H7 (cell line): ENCODE measurements around the gene CYB5R2. TPM values are rescaled to one million over a fixed set of nuclear protein-coding genes. Genes with fewer than 3 reads are reported as not detected.

Experiments used
- DNase-seq: peaks from one replicate; pipeline ENCODE4 v3.0.0; 2012
- H3K27me3 ChIP-seq: 2 replicates; pipeline ENCODE4 v1.6.0; 2011; ENCODE audit warnings: mild to moderate bottlenecking, low read length; ENCODE audit not compliant: control insufficient read depth, insufficient read depth
- H3K36me3 ChIP-seq: replicated peaks from 2 replicates; pipeline ENCODE4 v1.5.1; 2011; ENCODE audit warnings: low read length; ENCODE audit not compliant: control insufficient read depth, insufficient read depth
- H3K4me3 ChIP-seq: 2 replicates; pipeline ENCODE4 v1.5.1; 2011; ENCODE audit warnings: low read depth, mild to moderate bottlenecking, control low read depth, low read length, moderate library complexity; ENCODE audit not compliant: insufficient read depth
- total RNA-seq: library from RNA; depleted of rRNA; stranded (reverse); fragments of >200 nt; shearing (Covaris generic); gene quantifications from 2 replicates; pipeline ENCODE4 v1.2.3, GENCODE V29; 2014

Gene CYB5R2
- total RNA-seq, 1 experiment from 2014 or later: 63.2 TPM

DNA sequence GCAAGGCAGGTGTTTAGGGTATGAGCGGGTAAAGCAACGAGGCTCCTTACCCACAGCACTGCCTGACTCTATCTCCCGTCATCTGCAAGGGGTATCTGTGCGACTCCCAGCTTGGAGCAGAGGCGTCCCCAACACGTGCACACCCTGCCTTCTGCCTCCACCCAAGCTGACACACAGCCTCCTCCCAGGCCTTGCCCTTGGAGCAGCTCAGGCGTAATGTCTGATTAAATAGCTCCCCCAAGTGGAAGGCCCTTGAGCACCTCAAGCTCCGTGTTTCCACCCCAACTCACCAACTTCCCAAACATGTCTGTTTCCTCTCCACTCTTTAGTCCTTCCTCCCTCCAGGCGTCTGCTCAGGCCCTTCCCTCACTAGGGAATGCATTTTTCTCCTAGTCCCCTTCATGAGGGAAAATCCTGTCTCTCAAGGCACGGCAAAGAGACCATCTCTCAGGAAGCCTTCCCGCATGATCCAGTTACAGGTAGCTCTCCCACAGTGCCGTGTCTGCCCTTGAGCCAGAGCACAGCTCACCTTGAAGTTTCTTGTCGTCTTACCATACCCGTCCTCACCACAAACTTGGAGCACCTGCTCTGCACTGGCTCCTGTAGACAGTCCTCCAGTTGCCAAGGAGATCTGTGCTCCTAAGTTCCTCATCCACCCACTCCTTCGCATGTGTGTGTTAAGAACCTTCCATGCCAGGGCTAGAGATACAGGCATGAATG lies 15.8 kb downstream of the CYB5R2 start:
- no peaks in the 10 kb centered on the region for H3K27me3 ChIP-seq
- peaks cover 2% of the 10 kb centered on the region for H3K36me3 ChIP-seq
- no peak overlapping the region for H3K4me3 ChIP-seq
- peak; percentile 84 for DNase-seq

DNA sequence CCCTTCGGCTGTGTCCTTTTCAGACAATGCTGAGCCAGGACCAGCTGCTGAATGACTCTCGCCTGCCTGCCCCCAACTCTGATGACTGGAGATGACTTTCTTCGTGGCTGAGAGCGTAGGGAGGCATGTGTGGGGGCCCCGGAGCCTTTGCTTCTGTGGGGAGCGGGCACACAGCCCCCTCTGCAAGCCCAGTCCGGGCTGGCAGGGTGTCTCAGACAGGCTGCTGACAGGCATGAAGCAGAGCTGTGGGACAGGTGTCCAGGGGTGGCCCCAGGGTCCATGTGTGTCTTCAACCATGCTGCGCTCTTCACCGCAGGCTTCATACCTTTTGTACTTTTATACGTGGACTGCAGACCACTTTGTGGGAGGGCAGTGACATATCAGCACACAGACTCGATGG lies 16.6 kb downstream of the CYB5R2 start:
- no peak for DNase-seq
- peaks cover 2% of the 10 kb centered on the region for H3K36me3 ChIP-seq
- H3K4me3 ChIP-seq: no peak overlapping the region
- H3K27me3 ChIP-seq: no peaks in the 10 kb centered on the region

DNA sequence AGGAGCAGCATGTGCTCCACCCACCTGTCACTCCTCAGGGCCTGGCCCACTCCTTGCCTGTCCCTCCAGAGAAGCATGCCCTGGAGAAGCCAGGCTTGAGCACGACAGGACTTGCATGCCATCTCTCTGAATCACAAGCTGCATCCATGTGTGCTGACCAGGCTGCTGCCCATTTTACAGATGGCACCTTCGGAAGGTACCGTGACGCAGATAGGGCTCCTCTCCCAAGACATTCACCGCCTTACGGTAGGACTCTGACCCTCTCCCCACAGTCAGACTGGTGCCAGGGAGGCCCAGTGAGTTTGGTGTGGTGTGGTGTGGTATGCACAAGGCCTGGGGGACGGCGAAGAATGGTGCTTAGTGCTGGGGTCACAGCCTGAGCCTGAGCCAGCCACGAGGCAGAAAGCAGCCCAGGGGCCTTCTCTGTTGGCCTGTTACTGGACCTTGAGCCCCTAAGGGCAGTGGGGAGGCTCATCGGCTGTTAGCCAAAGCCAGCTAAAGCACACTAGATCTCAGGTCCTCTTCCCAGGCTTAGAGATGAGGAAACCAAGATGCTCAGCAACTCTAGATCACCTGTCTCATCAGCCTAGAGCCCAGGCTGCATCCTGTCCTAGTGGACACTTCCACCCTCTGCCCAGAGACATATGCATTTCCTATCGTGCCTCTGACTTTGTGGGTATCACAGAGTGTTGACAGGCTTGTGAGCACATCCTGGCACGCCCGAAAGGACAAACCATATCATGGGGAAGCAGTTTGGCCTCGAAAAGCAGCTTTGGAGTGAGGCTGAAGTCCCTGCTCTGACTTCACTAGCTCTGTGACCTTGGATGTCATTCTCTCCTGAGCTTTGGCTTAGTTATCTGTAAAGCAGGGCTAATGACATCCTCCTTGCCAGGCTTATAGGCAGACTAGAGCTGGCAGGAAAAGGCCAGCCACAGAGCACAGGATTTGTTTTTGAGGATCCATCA lies 17.8 kb downstream of the CYB5R2 start:
- Histone ChIP-seq H3K36me3 (peaks cover 2% of the 10 kb centered on the region), H3K27me3 (no peaks in the 10 kb centered on the region), H3K4me3 (no peak overlapping the region)
- no peak for DNase-seq

DNA sequence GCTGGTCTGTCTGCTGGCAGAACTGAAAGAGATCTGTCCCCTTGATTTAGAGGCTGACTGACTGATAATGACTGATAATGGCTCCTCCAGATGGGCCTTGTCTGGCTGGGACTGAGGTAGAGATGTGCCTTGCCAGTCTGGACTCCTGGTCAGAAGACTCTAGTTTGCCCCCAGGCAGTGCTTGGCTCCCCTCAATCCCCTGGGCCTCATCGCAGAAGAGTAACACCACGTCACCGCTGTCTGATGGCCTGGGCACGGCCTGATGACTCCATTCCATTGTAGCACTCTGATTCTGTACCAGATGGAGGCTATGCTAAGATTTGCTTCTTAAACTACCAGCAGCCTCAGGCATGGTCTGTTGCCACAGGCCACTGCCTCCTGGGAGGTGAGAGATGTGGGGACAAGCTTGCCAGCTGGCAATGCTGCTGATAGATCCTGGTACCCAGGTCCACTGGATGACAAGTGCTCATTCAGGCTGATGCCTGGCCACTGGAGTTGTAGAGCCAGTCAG lies 19.1 kb downstream of the CYB5R2 start:
- peak; percentile 3 for DNase-seq
- Histone ChIP-seq H3K36me3 (peaks cover 2% of the 10 kb centered on the region), H3K27me3 (no peaks in the 10 kb centered on the region), H3K4me3 (no peak overlapping the region)

DNA sequence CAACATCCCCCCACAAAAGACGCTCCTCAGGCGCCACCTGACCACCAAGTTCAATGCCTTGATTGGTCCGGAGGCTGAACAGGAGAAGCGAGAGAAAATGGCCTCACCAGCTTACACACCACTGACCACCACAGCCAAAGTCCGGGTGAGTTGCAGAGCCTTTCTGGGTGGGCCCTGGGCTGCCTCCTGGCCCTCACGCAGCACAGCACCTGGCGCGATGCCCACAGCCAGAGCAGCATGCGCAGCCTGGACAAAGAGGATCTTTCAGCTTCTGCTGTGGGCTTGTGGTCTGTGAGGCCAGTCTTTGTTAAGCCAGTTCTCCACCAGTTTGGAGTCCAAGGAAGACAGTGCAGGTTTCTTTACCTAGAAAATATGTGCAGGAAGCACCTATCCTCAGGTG lies 21.6 kb downstream of the CYB5R2 start:
- DNase-seq: no peak
- H3K36me3 ChIP-seq: no peaks in the 10 kb centered on the region; the same call in none of the 2 replicates

DNA sequence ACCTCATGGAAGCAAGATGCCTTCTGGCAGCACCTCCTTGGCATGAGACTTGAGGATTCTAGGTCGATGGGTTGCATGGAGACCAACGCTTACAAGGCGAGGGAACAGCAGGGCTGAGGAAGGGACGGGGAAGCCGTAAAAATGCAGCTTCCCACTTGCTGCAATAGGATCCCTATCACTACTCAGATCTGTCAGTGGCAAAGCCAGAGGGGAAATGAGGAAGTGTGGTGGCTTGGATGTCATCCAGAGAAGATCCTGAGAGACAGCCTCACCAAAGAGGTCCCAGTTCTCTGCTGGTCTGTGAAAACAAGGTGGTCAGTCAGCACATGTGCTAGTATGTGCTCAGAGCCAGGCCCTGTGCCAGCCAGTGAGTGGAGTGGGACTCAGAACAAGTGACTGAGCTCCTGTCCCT lies 22.2 kb downstream of the CYB5R2 start:
- H3K36me3 ChIP-seq: no peaks in the 10 kb centered on the region; the same call in none of the 2 replicates
- no peak overlapping the region for H3K4me3 ChIP-seq
- DNase-seq: peak; percentile 6
- H3K27me3 ChIP-seq: no peaks in the 10 kb centered on the region

More for the DNA sequence above, 21.6 kb downstream of the CYB5R2 start:
- Histone ChIP-seq H3K4me3 (no peak overlapping the region), H3K27me3 (no peaks in the 10 kb centered on the region)

DNA sequence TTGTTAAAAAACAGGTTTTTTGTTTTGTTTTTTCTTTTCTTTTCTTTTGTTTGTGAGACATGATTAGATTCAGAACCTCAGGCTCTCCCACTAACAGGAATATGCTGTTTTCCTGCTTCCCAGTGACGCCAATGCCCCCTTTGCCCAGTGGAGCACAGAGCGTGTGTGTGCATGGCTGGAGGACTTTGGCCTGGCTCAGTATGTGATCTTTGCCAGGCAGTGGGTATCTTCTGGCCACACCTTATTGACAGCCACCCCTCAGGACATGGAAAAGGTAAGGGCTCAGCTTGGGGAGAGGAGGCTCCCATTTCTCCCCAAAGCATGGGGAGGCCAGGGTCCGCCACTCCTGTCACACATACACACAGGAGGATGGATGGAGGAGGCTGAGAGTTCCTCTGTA lies 25.0 kb downstream of the CYB5R2 start:
- Histone ChIP-seq H3K27me3 (no peaks in the 10 kb centered on the region), H3K4me3 (no peak overlapping the region), H3K36me3 (no peaks in the 10 kb centered on the region; the same call in 1 of the 2 replicates)
- DNase-seq: no peak

DNA sequence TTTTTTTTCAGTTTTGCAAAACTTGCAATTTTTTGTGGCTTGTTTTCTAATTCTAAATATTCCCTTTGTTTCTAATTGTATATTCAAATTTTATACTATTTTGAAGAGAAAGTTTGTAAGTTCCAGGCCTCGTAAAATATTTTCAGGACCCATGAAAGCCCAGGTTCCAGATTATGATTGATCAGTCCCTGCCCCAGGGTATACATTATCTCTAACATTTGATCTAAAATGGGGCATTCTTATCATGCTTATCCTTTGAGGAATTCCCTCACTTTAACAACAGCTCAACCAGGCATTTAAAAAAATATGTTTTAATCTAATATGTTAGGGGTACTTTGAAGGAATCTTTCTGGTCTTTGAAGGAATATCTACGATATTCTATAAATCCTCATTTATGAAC lies 26.4 kb downstream of the CYB5R2 start:
- no peaks in the 10 kb centered on the region; the same call in 1 of the 2 replicates for H3K36me3 ChIP-seq
- DNase-seq: no peak
- H3K4me3 ChIP-seq: no peak overlapping the region
- H3K27me3 ChIP-seq: no peaks in the 10 kb centered on the region

DNA sequence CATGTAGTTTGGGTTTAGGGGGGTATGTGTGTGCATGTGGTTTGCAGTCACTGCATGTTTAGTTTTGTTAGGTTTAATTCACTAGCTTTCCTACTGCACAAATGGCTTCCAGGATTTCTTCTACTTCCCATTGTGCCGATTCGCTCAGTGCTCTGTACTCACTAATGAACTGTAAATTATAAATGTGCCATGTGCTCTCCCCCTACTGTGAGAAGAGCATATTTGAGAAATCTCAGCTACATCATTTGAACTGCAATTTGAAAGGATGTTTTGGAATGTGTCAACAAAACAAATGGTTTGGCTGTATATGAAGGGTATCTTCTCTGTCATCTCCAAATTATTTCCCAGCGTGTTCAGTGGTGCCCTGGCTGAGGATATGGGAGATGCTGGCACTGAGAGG lies 28.1 kb downstream of the CYB5R2 start:
- DNase-seq: no peak
- H3K36me3 ChIP-seq: no peaks in the 10 kb centered on the region; the same call in none of the 2 replicates
- H3K27me3 ChIP-seq: no peaks in the 10 kb centered on the region
- H3K4me3 ChIP-seq: no peak overlapping the region

DNA sequence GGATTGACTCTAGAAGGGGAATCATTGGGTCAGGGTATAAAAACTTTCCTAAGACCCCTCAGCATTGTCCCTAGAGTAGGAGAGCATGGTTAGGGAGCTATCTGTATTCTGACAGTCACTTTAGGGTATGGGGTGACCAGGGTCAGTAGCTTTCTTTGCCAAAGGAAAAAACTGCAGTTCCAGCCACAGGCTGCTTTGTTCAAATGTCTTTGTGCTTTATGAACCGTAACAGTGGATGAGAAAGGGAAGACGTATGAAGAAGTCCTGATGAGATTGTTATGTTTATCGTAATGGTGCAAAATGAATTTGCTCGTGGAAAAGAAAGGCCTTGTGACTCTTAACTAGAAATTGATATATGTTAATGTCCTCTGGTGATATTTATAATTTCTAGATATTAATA lies 30.0 kb downstream of the CYB5R2 start:
- H3K36me3 ChIP-seq: no peaks in the 10 kb centered on the region; the same call in none of the 2 replicates
- DNase-seq: no peak
- H3K27me3 ChIP-seq: no peaks in the 10 kb centered on the region
- no peak overlapping the region for H3K4me3 ChIP-seq

DNA sequence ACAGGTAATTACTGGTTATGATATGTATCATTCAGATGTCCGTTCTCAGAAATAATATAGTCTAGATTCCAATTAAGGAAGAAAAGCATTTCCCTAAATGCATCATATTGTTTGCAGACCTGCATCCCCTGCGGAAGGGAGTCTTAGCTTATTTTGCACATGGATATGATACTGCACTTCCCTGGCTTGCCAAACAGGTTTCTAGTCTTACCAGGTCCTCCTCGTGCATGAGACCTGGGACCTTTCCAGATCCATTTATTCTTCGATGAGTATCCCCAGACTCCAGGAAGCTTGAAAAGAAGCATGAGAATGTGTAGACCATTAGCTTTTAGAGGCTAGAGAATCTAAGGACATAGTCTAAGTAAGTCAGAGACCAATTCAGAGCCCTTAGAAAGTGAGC lies 30.6 kb downstream of the CYB5R2 start:
- no peak for DNase-seq
- Histone ChIP-seq H3K27me3 (no peaks in the 10 kb centered on the region), H3K36me3 (no peaks in the 10 kb centered on the region; the same call in 1 of the 2 replicates), H3K4me3 (no peak overlapping the region)

DNA sequence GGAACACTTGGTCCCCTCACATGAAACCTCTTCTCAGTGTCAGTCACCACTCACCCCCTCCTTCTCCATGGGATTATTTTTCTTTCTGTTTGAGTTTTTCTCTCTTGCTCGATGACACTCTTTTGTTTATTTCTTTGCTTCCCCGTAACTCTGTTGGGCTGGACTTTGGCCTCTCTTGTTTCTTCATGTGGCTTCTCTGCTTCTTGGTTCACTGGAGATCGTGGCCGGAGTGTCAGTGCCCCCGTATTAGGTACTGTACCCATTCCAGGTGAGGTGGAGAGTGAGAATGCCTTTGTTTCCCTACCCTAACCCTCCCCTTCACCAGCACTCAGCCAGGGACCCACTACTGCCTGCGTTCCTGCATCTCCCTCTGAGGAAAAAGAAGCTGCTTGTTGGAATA lies 32.5 kb downstream of the CYB5R2 start:
- DNase-seq: no peak
- Histone ChIP-seq H3K27me3 (no peaks in the 10 kb centered on the region), H3K4me3 (no peak overlapping the region), H3K36me3 (no peaks in the 10 kb centered on the region; the same call in 1 of the 2 replicates)

DNA sequence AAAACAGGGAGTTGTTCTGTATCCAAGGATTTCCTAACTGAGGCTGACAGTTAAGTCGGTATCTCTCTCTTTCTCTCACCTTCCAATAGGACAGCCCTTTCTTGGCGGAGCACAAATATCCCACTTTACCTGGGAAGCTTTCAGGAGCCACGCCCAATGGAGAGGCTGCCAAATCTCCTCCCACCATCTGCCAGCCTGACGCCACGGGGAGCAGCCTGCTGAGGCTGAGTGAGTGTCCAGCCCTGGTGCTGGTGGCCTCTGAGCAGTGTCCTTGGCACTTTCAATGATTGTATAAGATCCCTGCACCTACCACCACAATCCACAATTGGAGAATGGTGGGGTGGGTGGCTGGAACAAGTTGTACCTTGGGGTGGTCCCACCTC lies 33.7 kb downstream of the CYB5R2 start:
- DNase-seq: no peak
- H3K27me3 ChIP-seq: no peaks in the 10 kb centered on the region
- H3K36me3 ChIP-seq: no peaks in the 10 kb centered on the region; the same call in 1 of the 2 replicates
- no peak overlapping the region for H3K4me3 ChIP-seq

DNA sequence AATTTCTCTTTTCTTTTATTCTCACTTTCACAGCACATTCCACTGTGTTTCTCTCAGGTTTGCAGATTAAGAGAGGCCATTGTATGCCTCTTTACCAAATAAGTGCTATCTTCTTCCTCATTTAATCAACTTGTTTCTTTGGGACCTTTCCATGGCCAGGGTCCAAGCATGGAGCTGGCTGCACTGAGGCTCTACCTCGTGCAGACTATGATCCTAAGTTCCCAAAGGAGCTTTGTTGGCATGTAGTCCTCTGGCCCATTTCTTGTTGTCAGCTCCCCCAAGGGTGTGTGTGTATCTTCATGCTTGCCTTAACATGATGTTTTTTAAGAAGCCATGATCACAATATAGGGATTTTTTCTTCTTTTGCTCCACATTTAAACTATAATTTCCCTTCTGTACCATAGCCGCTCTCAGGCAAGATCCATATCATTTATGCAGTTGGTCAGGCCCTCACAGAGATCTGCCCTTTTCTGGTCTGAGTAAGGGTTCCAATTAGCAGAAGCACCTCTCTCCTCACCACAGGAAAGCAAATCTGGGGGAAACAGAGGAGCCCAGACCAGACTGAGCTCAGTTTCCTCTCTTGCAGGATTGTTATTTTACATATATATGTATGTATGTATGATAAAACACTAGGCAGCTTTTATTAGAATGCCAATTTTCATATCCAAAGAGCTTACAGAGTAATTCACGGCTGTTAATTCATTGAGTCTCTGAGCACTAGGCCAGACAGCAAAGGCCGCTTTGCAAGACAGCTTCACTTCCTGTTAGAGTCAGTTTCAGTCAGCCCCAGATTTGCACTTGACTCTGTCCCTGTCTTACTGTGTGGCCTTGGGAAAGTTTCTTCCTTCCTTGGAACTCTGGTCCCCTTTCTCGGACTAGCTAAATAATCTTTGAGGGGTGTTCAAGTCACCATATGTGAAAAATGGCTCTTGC lies 34.3 kb downstream of the CYB5R2 start:
- no peak for DNase-seq
- no peak overlapping the region for H3K4me3 ChIP-seq
- no peaks in the 10 kb centered on the region; the same call in 1 of the 2 replicates for H3K36me3 ChIP-seq
- no peaks in the 10 kb centered on the region for H3K27me3 ChIP-seq
